K562 (cell line): ENCODE results near the gene PAIP1. TPM values are rescaled to one million over a fixed set of nuclear protein-coding genes. Genes with fewer than 3 reads are reported as not detected.

Source experiments
- CEBPB ChIP-seq: fragments of 450-650 bp; IDR thresholded peaks from 2 replicates; pipeline ENCODE4 v1.6.1; 2016; ENCODE audit warnings: missing genetic modification characterization, missing compliant biosample characterization
- CREBBP ChIP-seq: IDR thresholded peaks from one replicate; pipeline ENCODE4 v1.6.1; 2012; ENCODE audit warnings: low read depth, mild to moderate bottlenecking, control low read depth, inconsistent platforms, low read length
- CTCF ChIP-seq, 3 experiments: IDR thresholded peaks in 2 of 3; conservative IDR thresholded peaks in 1 of 3; 2 replicates each; pipeline ENCODE4 v1.5.1; 2011 to 2012; ENCODE audit warnings: low read length in 3 of 3, mild to moderate bottlenecking in 3 of 3, control low read depth in 2 of 3, improper control_type of control experiment in 1 of 3, inconsistent platforms in 1 of 3, low read depth in 1 of 3, mixed read lengths in 1 of 3, moderate library complexity in 1 of 3; ENCODE audit not compliant: insufficient read depth in 2 of 3
- FIP1L1 ChIP-seq: fragments of 200-400 bp; formaldehyde crosslinking; IDR thresholded peaks from 2 replicates; pipeline ENCODE4 v1.6.1; 2018; ENCODE audit warnings: mild to moderate bottlenecking, low read depth, low read length; ENCODE audit not compliant: poor library complexity, severe bottlenecking
- GABPB1 ChIP-seq: sonication (generic); formaldehyde crosslinking; IDR thresholded peaks from 2 replicates; pipeline ENCODE4 v1.8.0; 2022; ENCODE audit warnings: mild to moderate bottlenecking, missing genetic modification reagents
- HDAC8 ChIP-seq: fragments of 450-650 bp; IDR thresholded peaks from 2 replicates; pipeline ENCODE4 v1.6.1; 2016; ENCODE audit warnings: mild to moderate bottlenecking, missing genetic modification characterization, moderate library complexity, missing compliant biosample characterization
- HIVEP1 ChIP-seq: fragments of 250-450 bp; sonication (Bioruptor Pico); IDR thresholded peaks from 2 replicates; pipeline ENCODE4 v1.4.0; 2020; ENCODE audit warnings: mild to moderate bottlenecking
- KAT7 ChIP-seq: sonication (generic); formaldehyde crosslinking; IDR thresholded peaks from 2 replicates; pipeline ENCODE4 v1.8.0; 2022; ENCODE audit warnings: missing genetic modification reagents, mild to moderate bottlenecking, borderline replicate concordance
- MNT ChIP-seq, 2 experiments: fragments of 450-650 bp; conservative IDR thresholded peaks; 2 replicates each; pipeline ENCODE4 v1.6.1; 2017; ENCODE audit warnings: mild to moderate bottlenecking in 2 of 2, moderate library complexity in 2 of 2
- NCOR1 ChIP-seq: fragments of 450-650 bp; IDR thresholded peaks from 2 replicates; pipeline ENCODE4 v1.6.1; 2016; ENCODE audit warnings: mild to moderate bottlenecking, moderate library complexity
- NEUROD1 ChIP-seq: fragments of 150-350 bp; IDR thresholded peaks from 2 replicates; pipeline ENCODE4 v1.6.1; 2014; ENCODE audit warnings: borderline replicate concordance, low read length, low read depth; ENCODE audit not compliant: partially characterized antibody
- PRMT5 ChIP-seq: sonication (generic); formaldehyde crosslinking; IDR thresholded peaks from 2 replicates; pipeline ENCODE4 v1.5.0; 2020; ENCODE audit warnings: missing genetic modification reagents
- RB1 ChIP-seq: fragments of 450-650 bp; IDR thresholded peaks from 2 replicates; pipeline ENCODE4 v1.6.1; 2017; ENCODE audit warnings: low read depth, mild to moderate bottlenecking
- SMAD4 ChIP-seq: fragments of 250-450 bp; sonication (Bioruptor Pico); conservative IDR thresholded peaks from 2 replicates; pipeline ENCODE4 v1.8.0; 2021; ENCODE audit warnings: inconsistent platforms, mild to moderate bottlenecking, moderate library complexity
- ZBTB5 ChIP-seq: fragments of 450-650 bp; IDR thresholded peaks from 2 replicates; pipeline ENCODE4 v1.6.1; 2017; ENCODE audit warnings: antibody characterized with exemption
- ZNF740 ChIP-seq, 3 experiments: fragments of 200-800 bp in 1 of 3; sonication (Bioruptor generic) in 1 of 3; sonication (generic) in 1 of 3; formaldehyde crosslinking in 1 of 3; IDR thresholded peaks; 2 replicates each; pipeline versions ENCODE4 v1.6.1 to v1.8.0; 2016 to 2022; ENCODE audit warnings: mild to moderate bottlenecking in 2 of 3, missing compliant biosample characterization in 2 of 3, missing genetic modification characterization in 2 of 3, missing genetic modification reagents in 1 of 3
- ZNF76 ChIP-seq: fragments of 250-450 bp; sonication (Bioruptor Pico); IDR thresholded peaks from 2 replicates; pipeline ENCODE4 v1.4.0; 2020; ENCODE audit warnings: mild to moderate bottlenecking, moderate library complexity, borderline replicate concordance
- polyA plus RNA-seq, 8 experiments: library from polyadenylated mRNA; depleted of rRNA in 4 of 8; stranded (reverse) in 5 of 8; unstranded in 3 of 8; fragments of >200 nt; fragmentation: Nextera tagmentation in 2 of 8; fragmentation: Illumina TruSeq in 1 of 8; extraction: Ambion mirVana in 2 of 8; extraction: Trizol in 1 of 8; gene quantifications; 2 replicates each; pipeline versions ENCODE4 v1.2.1 to v1.2.3, GENCODE V29; 2011 to 2014; ENCODE audit warnings: inconsistent platforms in 1 of 8, missing spikeins in 1 of 8
- total RNA-seq, 7 experiments: library from RNA; depleted of rRNA in 6 of 7; stranded (reverse); fragments of >200 nt in 6 of 7; fragmentation: Illumina TruSeq in 2 of 7; extraction: Trizol in 2 of 7; gene quantifications; 2 replicates each; pipeline versions ENCODE4 v1.2.1 to v1.2.3, GENCODE V29; 2011 to 2021; ENCODE audit warnings: low replicate concordance in 1 of 7
- TF ChIP-seq, protein P1 (sequence below): fragments of 450-650 bp; formaldehyde crosslinking; conservative IDR thresholded peaks from 2 replicates; pipeline ENCODE4 v1.4.0; 2022; ENCODE audit warnings: mild to moderate bottlenecking, missing genetic modification characterization

PAIP1 gene
- total and polyA plus RNA-seq, 9 of the 15 experiments (the other 6 are each of a cell fraction or from before 2014, with no cell fraction given), result 51.7 to 181 (median 102) TPM

GRCh38 chr5:43602461-43603343, 45.8 kb upstream of the PAIP1 start, which contains the start of gene NNT (continued):
- TF ChIP-seq, protein P1, sequence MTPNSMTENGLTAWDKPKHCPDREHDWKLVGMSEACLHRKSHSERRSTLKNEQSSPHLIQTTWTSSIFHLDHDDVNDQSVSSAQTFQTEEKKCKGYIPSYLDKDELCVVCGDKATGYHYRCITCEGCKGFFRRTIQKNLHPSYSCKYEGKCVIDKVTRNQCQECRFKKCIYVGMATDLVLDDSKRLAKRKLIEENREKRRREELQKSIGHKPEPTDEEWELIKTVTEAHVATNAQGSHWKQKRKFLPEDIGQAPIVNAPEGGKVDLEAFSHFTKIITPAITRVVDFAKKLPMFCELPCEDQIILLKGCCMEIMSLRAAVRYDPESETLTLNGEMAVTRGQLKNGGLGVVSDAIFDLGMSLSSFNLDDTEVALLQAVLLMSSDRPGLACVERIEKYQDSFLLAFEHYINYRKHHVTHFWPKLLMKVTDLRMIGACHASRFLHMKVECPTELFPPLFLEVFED (CRISPR knock-in tag), result 0 out of 2 replicates have a peak, but pooled peaks have one; percentile 55
- TF ChIP-seq KAT7 (CRISPR knock-in tag) (0 out of 2 replicates have a peak, but pooled peaks have one; percentile 15), ZNF740 (CRISPR knock-in tag; IDR thresholded peaks at IDR 0.05) (no peak), ZNF740 (tag; IDR thresholded peaks at IDR 0.05) (no peak), NEUROD1 (peak; percentile 6), CEBPB (no peak), MNT (conservative IDR thresholded peaks at IDR 0.05) (peak; percentile 79 to 91), CREBBP (no peak), RB1 (peak; percentile 52; the same call in 1 of the 2 replicates), CTCF (IDR thresholded peaks at IDR 0.05 in 2 of 3, conservative IDR thresholded peaks at IDR 0.05 in 1 of 3; ENCODE audit: insufficient read depth in 2 of 3, low read depth in 1 of 3, low read length in 3 of 3) (no peak), HDAC8 (tag) (0 out of 2 replicates have a peak, but pooled peaks have one; percentile 15), NCOR1 (no peak), FIP1L1 (peak; percentile 36), GABPB1 (CRISPR knock-in tag) (peak; percentile 61), PRMT5 (CRISPR knock-in tag) (no peak), SMAD4 (CRISPR knock-in tag) (no peak), ZBTB5 (0 out of 2 replicates have a peak, but pooled peaks have one; percentile 18), HIVEP1 (no peak), ZNF76 (no peak)
